ENCODE results near the gene GALNT6. TPM values are rescaled to one million over a fixed set of nuclear protein-coding genes. Genes with fewer than 3 reads are reported as not detected.

The GALNT6 gene
- polyA plus RNA-seq, 1 donor from 2014 or later, result not detected

DNA sequence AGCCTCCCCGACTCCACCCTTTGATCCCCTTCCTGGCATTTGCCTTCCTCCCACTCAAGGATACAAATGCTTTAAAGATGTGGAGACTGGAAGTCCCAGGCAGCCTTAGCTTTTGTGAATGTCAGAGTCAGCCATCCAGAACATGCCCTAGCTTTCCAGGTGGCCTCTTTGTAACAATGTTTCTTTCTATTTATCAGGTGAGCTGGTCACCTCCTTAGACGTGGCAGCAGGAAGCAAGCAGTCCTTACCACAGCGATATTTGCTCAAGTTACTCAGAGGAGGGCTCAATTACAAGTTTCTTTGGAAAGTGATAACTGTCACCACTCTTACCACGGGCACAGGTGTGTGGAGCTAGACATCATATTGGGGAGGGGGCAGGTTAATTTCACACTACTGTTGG lies 4.9 kb downstream of the GALNT6 start:
- Histone ChIP-seq H3K79me2 (replicated peaks; ENCODE audit: insufficient read depth, low read length) (no peaks in the 10 kb centered on the region), H3K9me3 (ENCODE audit: low read length) (no peaks in the 10 kb centered on the region), H3F3A (ENCODE audit: insufficient read depth, low read length, poor library complexity, severe bottlenecking) (no peaks in the 10 kb centered on the region), H3K9ac (ENCODE audit: low read length) (no peak overlapping the region), H3K27ac (ENCODE audit: low read length) (no peak overlapping the region), H3K9me2 (ENCODE audit: insufficient read depth, low read length) (no peaks in the 10 kb centered on the region), H2AFZ (ENCODE audit: low read depth, low read length) (no peak overlapping the region), H3K4me2 (ENCODE audit: low read length) (no peak overlapping the region), H3K36me3 (ENCODE audit: insufficient read depth, low read length) (no peaks in the 10 kb centered on the region), H4K20me1 (ENCODE audit: insufficient read depth) (no peaks in the 10 kb centered on the region), H3K27me3 (ENCODE audit: insufficient read depth, low read depth, low read length) (peaks cover 21% of the 10 kb centered on the region), H3K4me3 (ENCODE audit: low read length) (no peak overlapping the region)
- TF ChIP-seq TAF1 (IDR thresholded peaks at IDR 0.05; ENCODE audit: low read depth) (no peak), EZH2 (IDR thresholded peaks at IDR 0.05; ENCODE audit: borderline replicate concordance, insufficient read depth, low read length, poor library complexity, severe bottlenecking) (no peak), EP300 (conservative IDR thresholded peaks at IDR 0.05; ENCODE audit: poor library complexity, severe bottlenecking) (no peak), MXI1 (conservative IDR thresholded peaks at IDR 0.05; ENCODE audit: poor library complexity, severe bottlenecking) (no peak), RAD21 (conservative IDR thresholded peaks at IDR 0.05) (no peak), SMC3 (conservative IDR thresholded peaks at IDR 0.05; ENCODE audit: poor library complexity) (no peak), POLR2AphosphoS5 (IDR thresholded peaks at IDR 0.05) (no peak), CTCF (IDR thresholded peaks at IDR 0.05; ENCODE audit: poor library complexity, severe bottlenecking) (no peak)
- TF ChIP-seq, protein P1, sequence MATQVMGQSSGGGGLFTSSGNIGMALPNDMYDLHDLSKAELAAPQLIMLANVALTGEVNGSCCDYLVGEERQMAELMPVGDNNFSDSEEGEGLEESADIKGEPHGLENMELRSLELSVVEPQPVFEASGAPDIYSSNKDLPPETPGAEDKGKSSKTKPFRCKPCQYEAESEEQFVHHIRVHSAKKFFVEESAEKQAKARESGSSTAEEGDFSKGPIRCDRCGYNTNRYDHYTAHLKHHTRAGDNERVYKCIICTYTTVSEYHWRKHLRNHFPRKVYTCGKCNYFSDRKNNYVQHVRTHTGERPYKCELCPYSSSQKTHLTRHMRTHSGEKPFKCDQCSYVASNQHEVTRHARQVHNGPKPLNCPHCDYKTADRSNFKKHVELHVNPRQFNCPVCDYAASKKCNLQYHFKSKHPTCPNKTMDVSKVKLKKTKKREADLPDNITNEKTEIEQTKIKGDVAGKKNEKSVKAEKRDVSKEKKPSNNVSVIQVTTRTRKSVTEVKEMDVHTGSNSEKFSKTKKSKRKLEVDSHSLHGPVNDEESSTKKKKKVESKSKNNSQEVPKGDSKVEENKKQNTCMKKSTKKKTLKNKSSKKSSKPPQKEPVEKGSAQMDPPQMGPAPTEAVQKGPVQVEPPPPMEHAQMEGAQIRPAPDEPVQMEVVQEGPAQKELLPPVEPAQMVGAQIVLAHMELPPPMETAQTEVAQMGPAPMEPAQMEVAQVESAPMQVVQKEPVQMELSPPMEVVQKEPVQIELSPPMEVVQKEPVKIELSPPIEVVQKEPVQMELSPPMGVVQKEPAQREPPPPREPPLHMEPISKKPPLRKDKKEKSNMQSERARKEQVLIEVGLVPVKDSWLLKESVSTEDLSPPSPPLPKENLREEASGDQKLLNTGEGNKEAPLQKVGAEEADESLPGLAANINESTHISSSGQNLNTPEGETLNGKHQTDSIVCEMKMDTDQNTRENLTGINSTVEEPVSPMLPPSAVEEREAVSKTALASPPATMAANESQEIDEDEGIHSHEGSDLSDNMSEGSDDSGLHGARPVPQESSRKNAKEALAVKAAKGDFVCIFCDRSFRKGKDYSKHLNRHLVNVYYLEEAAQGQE (IDR thresholded peaks at IDR 0.05; ENCODE audit: borderline replicate concordance), result no peak

GRCh38 chr12:51383269-51383905 lies 7.8 kb downstream of the GALNT6 start:
- H3K79me2 ChIP-seq (replicated peaks; ENCODE audit: insufficient read depth, low read length), result no peaks in the 10 kb centered on the region
- H3K4me2 ChIP-seq (ENCODE audit: low read length), result no peak overlapping the region
- no peaks in the 10 kb centered on the region for H3K9me2 ChIP-seq (ENCODE audit: insufficient read depth, low read length)
- no peak overlapping the region for H3K4me3 ChIP-seq (ENCODE audit: low read length)
- H3F3A ChIP-seq (ENCODE audit: insufficient read depth, low read length, poor library complexity, severe bottlenecking), result no peaks in the 10 kb centered on the region
- H3K36me3 ChIP-seq (ENCODE audit: insufficient read depth, low read length), result no peaks in the 10 kb centered on the region
- H3K27ac ChIP-seq (ENCODE audit: low read length), result no peak overlapping the region
- no peak overlapping the region for H2AFZ ChIP-seq (ENCODE audit: low read depth, low read length)
- no peak overlapping the region for H3K9ac ChIP-seq (ENCODE audit: low read length)
- no peaks in the 10 kb centered on the region for H4K20me1 ChIP-seq (ENCODE audit: insufficient read depth)
- TF ChIP-seq EZH2 (IDR thresholded peaks at IDR 0.05; ENCODE audit: borderline replicate concordance, insufficient read depth, low read length, poor library complexity, severe bottlenecking) (no peak), RAD21 (conservative IDR thresholded peaks at IDR 0.05) (no peak), POLR2AphosphoS5 (IDR thresholded peaks at IDR 0.05) (no peak), SMC3 (conservative IDR thresholded peaks at IDR 0.05; ENCODE audit: poor library complexity) (no peak), EP300 (conservative IDR thresholded peaks at IDR 0.05; ENCODE audit: poor library complexity, severe bottlenecking) (no peak), CTCF (IDR thresholded peaks at IDR 0.05; ENCODE audit: poor library complexity, severe bottlenecking) (no peak), MXI1 (conservative IDR thresholded peaks at IDR 0.05; ENCODE audit: poor library complexity, severe bottlenecking) (no peak), TAF1 (IDR thresholded peaks at IDR 0.05; ENCODE audit: low read depth) (no peak)
- TF ChIP-seq, protein P1 (IDR thresholded peaks at IDR 0.05; ENCODE audit: borderline replicate concordance), result no peak
- H3K27me3 ChIP-seq (ENCODE audit: insufficient read depth, low read depth, low read length), result peaks cover under 1% of the 10 kb centered on the region
- H3K9me3 ChIP-seq (ENCODE audit: low read length), result no peaks in the 10 kb centered on the region
